GM18867 (cell line): ENCODE data around the gene IRS4.

Source experiments
- ATAC-seq: cut with Tn5 transposase; IDR thresholded peaks from one replicate; pipeline ENCODE4 v1.9.1; 2021; ENCODE audit warnings: mild to moderate bottlenecking, moderate library complexity; ENCODE audit not compliant: unreplicated experiment

IRS4 gene

DNA sequence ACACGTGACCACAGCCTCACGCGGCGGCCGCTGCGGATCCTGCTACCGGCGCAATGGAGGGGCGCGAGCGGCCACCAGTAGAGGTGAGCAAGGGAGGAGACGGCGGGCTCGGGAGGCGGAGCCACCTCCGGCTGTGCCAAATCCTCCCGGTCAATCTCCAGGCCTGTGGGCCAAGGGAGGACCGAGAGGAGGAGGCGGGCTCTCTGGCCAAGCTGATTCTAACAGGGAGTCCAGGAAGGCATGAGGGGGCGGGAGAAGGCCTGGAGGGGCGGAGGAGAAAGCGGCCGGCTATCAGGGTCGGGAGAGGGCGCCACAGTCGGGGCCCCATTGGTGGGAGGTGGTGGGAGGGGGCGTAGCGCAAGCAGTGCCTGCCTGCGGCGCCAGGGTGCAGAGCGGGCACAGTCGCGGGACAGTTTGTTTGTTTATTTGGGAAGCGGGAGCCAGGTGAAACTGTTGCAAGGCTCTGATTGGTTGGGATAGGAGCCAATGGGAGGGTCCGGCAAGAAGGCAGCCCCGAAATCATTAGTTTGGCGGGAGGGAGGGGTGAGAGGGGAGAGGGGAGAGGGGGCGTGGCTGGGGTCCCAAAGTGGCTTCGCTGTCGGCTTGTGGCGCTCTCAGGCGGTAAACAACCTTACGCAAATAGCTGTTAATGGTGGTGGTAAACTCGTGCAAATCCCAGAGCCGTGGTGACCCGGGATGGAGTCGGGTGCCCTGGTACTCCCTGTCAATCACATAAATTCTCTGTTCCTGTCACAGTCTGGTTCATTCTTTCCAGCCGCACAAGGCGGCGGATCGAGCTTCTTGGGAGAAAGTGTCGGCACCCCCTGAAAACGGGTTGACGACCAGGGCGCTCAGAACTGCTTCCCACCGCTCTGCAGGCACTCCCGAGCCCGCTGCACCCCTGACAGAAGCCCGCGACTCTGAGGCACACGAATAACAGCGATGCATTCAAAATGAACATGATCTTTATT, at the start of gene IRS4:
Gene IRS4 (minus strand): TSS at position 55 of the 971 bp plus-strand sequence.
- no peak for ATAC-seq

DNA sequence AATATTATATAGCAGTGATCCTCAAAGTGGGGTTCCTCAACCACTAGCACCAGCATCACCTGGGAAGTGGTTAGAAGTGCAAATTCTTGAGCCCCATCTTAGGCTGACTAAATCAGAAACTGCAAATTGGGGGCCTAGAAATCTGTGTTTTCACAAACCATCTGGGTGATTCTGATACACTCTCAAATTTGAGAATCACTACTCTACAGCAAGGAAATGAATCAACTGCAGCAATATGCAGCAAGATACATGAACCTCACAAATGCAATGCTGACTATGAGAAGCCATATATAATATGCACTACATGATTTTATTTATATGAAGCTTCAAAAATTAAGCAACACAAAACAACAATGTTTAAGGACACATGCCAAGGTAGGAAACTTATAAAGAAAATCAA, 36.2 kb upstream of the IRS4 start:
- no peak for ATAC-seq

DNA sequence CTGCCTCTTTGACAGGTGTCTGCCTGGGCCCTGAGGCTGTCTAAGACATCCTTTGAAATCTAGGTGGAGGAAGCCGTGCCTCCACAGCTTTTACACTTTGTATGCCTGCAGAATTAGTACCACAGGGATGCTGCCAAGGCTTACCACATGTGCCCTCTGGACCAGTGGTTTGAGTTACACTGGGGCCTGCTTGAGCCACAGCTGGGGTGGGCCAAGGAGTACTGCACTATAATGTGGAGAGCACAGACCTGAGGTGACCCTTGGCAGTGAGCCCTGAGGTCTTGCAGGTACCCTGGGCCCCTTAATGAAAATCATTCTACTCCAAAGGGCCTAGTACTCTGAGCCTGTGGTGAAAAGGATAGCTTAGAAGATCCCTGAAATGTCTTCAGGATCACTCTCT, 27.2 kb upstream of the IRS4 start:
- ATAC-seq, result no peak

DNA sequence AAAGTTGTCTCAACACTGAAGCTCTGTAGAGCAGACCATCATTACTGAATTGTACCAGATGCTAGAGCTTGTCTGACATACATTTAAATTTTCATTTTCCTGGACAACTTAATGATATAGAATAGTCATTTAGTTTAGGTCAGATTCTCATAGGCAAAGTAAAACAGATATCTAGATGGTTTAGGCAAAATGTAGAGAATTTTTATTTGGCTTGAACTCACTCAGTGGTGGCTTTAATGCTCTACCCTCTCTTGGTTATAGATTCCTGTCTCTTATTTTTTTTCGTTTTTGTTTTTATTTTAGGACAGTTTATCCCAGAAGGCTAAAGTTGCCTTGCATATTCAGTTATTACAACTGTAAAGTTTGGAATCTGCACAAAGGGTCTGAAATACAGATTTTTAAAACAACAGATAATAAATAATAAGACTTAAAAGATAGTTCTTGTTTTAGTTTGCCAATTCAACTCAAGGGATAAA, 4.0 kb upstream of the IRS4 start:
- ATAC-seq, result no peak

DNA sequence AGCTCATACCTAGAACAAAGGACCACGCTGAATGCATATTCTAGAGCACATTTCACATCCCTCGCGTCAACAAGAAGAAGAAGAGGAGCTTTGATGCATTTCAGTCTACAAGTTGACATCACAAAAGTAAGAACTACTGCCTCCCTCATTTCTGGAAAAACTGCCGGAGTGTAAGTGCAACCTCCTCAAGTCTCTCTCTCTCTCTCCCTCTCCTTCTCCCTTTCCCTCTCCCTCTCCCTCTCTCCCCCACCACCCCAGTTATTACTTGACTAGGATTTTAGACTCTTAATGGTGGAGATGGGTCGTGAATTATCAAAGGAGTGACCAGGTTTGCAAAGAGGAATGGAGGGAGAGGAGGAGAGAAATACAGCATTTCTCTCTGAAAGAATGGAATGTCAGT, 1.4 kb upstream of the IRS4 start:
- ATAC-seq, result no peak

DNA sequence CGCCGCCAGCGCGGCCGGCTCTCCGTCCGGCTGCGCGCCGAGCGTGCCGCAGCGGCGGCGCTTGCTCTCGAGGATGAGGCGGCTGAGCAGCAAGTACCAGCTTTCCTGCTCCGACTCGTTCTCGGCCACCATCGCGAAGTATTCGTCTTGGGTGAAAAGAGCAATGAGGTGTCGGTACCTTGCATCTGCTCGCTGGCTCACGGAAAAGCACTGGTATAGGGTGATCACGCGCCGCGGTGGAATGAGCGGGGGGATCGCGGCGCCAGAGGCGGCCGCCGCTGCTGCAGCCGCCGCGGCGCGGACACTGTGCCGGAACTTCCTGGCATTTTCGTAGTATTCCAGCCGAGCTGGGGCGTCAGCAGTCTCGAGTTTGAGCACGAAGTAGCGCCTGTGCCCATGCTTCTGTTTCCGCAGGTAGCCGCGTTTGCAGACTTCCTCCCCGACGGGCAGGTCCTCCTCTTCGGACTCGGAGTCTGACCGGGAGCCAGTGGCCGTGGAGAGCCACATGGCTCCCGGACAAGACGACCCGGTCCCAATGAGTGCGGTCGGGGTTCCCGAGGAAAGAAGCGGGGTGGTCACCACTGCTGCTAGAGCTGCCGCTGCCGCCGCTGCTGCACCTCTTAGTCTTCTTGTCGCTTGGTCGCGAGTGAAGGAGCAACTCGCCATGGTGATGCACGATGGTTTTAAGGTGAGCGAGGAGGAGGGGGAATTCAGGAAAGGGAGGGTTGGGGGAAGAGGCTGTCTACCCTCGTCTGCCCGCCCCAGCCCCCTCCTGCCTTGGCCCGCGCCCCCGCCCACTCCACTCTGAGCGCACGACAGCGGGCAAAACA, 469 bp downstream of the IRS4 start:
- ATAC-seq, result no peak

DNA sequence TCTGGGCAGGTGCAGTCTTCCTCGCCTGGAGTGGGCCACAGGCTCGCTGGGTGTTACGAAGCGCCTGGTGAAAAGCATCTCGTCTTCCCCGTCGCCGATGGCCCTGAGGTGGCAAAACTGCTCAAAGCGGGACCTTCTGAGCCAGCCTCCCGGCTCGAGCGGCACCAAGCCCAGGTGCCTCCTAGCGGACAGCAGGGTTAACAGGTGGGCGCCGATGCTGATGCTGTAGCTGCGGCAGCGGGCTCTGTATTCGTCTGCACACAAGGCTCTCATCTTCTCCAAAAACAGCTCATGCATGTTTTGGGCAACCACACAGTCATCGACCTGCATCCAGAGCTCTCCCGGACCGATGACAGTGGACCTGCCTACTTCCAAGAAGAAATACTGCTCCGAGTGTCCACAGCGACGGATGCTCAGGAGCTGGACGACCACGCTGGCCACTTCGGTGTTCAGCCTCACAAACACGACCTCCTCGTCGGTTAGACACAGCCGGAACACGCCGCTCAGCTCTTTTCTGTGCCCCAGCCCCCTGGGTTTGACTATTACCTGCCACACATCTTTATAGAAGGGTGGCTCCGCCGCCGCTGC, 1.2 kb downstream of the IRS4 start:
- ATAC-seq, result no peak

DNA sequence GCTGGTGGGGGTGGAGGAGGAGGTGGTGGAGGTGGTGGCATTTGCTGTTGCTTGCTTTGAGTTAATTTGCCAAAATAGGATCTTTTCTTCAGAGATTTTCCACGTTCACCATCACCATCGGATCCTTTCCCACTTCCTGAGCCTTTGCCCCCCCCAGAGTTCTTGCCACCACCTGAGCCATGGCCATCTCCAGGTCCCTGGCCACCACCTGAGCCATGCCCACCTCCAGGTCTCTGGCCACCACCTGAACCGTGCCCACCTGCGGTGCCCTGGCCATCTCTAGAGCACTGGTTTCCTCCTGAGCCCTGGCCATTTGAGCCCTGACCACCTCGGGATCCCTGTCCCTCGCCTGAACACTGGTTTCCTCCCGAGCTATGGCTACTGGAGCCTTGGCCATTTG, 1.9 kb downstream of the IRS4 start:
- ATAC-seq, result no peak

DNA sequence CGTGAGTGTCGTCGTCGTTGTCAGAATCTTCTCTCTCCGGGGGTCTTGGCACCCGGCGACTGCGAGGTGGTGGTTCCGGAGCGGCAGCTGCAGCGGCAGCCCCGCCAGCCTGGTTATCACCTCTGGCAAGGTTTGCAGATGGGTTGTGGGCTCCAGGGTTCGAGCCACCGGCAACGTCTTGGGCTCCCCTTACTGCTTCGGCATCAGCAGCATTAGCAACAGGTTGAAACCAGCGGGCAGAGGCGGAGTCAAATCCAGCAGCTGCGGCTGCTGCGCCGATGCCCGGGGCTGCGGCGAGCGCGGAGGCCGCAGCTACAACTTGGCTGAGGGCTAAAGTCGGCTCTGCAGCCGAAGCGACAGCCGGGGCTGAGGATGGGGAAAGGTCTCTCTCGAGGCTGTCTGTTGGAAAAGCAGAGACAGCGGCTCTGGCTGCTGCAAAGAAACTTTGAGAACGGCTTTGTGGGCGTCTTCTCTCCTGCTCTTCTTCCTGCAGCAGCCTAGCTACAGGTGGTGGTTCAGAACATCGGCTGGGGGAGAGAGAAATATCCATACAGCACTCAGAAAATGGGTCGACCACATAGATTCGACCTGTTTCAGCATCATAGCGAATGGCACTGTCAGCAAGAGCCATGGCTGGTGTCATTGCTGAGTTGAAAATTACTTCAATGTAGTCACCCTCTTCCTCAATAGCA, 3.6 kb downstream of the IRS4 start:
- no peak for ATAC-seq

DNA sequence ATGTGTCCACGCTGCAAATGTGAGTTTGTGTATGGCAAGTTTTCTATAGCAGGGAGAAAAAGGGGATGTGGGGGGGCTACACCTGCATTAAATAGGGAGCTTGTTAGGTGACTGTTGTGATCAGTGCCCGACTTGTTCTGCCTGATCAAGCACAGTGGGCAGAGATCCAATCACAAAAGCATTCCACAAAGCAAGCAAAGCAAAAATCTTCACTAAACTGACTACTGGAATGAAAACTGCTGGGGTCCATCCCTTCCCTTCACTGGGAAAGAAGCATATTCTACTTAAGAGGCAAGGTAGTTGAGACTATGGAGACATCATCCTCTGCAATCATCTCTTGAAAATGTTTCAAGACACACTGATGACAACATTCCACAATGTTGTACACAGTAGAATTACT, 5.2 kb downstream of the IRS4 start:
- no peak for ATAC-seq

DNA sequence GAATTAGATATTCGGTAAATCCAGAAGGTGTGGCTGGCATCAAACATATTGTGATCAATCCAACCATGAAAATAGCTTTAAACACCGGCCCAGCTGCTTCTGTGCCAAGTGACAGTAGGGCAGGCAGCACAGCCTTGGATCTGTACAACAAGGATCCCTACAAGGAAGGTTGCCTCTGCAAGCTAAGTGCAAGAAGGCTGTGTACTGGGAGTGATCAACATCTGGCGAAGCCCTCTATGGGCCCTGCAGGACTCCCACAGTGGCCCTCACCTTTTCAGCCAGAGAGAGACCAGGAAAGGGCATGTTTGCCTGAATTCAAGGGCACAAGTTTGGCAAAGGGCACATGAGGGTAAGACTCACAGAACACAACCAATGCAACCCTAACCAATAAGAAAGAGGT, 9.6 kb downstream of the IRS4 start:
- ATAC-seq, result no peak

DNA sequence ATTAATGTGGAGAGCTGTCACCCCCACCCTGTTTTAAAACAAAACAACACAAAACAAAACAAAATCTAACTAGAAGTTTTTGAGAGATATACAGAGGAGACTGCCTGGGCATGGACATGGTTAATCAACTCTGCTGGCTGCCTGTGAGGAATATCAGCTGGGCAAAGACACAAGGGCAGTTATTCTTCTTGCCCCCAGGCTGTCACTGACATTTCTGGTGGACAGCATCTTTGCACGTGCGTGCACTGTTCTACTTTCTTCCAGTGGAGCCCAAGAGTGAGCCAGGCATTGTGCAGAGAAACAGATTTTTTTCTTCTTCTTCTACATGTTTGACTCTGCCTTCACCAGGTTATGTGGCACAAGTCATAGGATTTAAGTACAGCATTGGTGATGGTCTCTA, 13.8 kb downstream of the IRS4 start:
- no peak for ATAC-seq

DNA sequence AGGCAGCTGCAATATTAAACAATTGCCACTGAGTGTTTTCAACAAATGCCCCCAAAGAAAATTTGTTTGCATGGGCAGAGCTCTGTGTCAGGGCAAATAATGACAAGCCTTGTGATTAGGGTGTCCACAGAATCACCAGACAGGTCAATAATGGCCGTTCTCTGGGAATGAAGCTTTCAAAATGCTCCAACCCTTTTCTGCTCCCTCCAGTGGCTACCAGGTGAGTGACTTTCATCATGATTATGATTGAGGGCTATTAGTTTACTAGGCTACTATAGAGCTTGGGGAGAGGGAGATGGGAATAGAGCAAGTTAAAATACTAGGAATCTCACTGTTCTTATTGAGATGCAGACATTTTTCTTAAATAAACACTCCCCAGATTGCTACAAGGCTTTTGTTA, 23.5 kb downstream of the IRS4 start:
- no peak for ATAC-seq

DNA sequence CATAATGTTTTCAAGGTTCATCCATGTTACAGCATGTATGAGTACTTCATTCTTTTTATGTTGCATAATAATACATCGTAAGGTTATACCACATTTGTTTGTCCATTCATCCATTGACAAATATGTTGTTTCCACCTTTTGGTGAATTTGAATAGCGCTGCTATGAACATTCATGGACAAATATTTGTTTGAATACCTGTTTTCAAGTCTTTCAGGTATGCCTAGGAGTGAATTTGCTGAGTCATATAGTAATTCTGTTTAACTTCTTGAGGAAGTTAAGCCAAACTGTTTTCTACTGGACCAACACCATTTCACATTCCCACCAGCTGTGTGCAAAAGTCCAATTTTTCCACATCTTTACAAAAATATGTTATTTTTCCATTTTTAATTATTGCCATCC, 31.5 kb downstream of the IRS4 start:
- ATAC-seq, result no peak

DNA sequence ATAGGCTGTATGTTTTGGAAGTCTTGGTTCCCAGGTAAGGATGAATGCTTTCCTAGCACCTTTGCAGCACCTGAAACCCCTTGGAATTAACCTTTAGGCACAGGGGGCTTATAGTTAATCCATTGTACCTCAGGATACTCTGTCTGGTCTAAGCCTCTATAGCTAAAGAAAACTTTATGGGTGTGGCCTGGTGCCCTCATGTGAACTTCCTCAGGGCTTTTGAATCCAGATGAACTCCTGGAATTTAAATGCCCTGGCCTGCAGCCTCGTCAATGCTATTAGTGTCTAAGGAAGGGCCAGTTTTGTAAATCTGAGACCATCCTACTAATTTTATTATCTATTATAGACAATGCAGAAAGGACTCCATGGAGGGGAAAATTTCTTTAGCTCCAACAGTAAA, 33.8 kb downstream of the IRS4 start:
- no peak for ATAC-seq

DNA sequence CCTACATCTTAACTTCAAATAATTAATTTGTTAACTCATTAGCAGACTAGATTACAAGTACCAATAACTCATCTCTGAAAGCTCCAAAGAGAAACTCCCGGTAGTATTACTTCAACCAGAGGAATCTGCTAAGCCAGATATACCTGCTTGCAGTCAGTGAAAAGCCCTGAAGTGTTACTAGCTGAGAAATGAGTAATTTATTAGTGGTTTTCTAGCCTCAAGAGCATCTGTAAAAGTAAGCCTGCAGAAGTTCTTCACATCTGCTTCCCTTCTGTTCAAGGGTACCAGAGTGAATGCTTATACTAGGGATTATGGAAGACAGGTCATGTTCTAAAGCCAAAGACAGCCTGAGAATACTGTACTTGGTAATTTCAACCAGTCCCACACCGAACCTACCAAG, 34.7 kb downstream of the IRS4 start:
- ATAC-seq, result no peak

DNA sequence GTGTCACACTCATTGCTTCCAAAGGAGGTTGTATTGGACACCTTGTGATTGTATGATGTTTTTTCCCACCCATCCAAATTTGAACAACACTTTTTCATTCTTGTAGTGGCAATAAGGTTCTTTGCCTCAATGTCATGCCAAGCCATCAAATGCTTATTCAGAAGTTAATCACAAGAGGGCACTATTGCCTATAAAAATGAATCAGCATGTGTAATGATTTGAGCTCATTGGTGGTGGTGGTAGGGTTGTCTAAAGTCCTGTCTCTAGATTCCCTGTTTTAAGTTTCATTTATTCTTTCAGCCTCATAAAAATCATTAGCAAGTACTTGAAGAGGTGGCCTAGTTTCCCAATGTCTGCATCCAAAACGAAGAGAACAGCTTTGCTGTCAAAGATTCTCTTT, 37.0 kb downstream of the IRS4 start:
- peak; percentile 74 for ATAC-seq

DNA sequence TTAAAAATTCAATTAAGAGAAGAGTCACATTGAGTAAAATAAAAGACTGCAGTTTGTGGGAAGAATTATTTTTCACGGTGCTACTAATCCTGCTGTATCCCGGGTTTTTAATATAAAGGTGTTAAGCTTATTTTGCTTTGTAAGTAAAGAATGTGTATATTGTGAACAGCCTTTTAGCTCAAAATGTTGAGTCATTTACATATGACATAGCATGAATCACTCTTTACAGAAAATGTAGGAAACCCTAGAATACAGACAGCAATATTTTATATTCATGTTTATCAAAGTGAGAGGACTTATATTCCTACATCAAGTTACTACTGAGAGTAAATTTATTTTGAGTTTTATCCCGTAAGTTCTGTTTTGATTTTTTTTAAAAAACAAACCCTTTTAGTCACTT, 39.7 kb downstream of the IRS4 start:
- no peak for ATAC-seq
